ENCODE data around the gene NOP16.
A peak's percentile ranks its signal among the peaks of the same experiment; 100 is the strongest.

Gene NOP16

DNA sequence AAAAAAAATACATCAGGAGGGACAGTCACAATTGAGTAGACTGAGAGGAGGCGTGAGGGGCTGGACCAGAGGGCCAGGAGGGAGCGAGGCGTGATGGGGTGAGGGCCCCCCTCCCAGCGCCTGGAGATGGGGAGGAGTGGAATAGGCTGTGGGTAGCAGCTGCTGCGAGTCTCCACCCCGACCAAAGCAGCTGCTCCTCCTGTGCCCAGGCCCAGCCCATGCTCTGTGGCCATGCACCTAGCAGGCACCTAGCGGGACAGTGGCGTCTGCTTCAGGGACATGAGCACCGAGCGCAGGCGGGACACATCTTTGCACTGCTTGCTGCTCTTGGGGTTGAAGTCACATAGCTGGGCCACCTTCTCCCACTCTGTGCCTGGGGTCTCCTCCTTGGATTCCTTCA lies 4.1 kb upstream of the NOP16 start:
- no peak overlapping the region for H3K4me3 ChIP-seq (ENCODE audit: low read depth, low read length)
- TF ChIP-seq, protein P1, sequence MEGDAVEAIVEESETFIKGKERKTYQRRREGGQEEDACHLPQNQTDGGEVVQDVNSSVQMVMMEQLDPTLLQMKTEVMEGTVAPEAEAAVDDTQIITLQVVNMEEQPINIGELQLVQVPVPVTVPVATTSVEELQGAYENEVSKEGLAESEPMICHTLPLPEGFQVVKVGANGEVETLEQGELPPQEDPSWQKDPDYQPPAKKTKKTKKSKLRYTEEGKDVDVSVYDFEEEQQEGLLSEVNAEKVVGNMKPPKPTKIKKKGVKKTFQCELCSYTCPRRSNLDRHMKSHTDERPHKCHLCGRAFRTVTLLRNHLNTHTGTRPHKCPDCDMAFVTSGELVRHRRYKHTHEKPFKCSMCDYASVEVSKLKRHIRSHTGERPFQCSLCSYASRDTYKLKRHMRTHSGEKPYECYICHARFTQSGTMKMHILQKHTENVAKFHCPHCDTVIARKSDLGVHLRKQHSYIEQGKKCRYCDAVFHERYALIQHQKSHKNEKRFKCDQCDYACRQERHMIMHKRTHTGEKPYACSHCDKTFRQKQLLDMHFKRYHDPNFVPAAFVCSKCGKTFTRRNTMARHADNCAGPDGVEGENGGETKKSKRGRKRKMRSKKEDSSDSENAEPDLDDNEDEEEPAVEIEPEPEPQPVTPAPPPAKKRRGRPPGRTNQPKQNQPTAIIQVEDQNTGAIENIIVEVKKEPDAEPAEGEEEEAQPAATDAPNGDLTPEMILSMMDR (IDR thresholded peaks at IDR 0.05; ENCODE audit: borderline replicate concordance, insufficient read depth, low read depth, low read length), result no peak

DNA sequence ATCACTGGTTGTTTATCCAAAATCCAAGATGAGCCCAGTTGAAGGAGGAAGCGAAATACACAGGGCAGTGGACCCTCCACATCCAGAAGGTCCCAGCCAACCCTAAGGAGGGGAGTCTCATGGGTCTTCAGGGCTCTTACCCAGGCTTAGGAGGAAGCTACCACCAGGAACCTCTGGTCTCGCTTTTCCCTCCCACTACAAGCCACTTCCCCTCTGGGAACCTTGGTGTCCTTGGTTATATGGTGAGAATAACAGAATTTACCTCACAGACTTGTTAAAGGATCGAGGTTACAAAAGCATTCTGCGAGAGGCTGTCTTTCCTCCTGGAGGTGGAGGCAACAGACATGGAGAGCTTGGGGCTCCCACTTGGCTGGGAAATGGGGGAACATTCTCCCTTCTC lies 3.6 kb upstream of the NOP16 start:
- no peak overlapping the region for H3K4me3 ChIP-seq (ENCODE audit: low read depth, low read length)
- TF ChIP-seq, protein P1 (IDR thresholded peaks at IDR 0.05; ENCODE audit: borderline replicate concordance, insufficient read depth, low read depth, low read length), result no peak

DNA sequence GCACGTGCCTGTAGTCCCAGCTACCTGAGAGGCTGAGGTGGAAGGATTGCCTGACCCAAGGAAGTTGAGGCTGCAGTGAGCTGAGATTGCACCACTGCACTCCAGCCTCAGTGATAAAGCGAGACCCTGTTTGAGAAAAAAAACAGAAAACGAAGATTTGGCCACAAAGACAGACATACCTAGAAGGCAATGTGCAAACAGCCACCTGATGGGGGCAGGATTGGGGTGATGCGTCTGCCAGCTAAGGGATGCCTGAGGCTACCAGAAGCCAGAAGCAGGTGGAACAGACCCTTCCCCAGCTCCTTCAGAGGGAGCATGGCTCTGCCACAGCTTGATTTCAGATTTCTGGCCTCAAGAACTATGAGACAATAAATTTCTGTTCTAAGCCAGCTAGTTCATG lies 3.1 kb upstream of the NOP16 start:
- H3K4me3 ChIP-seq (ENCODE audit: low read depth, low read length), result no peak overlapping the region
- TF ChIP-seq, protein P1 (IDR thresholded peaks at IDR 0.05; ENCODE audit: borderline replicate concordance, insufficient read depth, low read depth, low read length), result no peak

DNA sequence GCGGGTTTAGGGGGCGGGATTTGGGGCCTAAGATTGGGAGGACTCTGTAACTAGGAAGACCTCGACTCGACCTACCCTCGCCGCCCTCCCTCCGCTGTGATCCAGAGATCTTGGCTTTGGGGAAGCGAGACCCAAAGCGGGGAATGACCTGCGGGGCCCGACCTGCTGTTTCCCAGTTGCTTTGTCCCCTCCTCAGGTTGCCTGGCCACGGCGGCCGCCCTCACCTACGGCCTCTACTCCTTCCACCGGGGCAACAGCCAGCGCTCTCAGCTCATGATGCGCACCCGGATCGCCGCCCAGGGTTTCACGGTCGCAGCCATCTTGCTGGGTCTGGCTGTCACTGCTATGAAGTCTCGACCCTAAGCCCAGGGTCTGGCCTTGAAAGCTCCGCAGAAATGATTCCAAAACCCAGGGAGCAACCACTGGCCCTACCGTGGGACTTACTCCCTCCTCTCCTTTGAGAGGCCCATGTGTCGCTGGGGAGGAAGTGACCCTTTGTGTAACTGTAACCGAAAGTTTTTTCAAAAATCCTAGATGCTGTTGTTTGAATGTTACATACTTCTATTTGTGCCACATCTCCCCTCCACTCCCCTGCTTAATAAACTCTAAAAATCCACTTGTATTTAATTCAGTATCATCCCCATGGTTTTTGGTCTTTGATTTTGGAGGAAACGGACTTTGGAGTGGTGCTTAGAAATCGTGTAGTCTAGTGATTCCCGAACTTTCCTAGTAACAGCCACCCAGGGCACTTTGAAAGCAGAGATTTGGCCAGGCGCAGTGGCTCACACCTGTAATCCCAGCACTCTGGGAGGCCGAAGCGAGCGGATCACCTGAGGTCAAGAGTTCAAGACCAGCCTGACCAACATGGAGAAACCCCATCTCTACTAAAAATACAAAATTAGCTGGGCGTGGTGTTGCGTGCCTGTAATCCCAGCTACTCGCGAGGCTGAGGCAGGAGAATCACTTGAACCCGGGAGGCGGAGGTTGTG lies 1.0 kb upstream of the NOP16 start:
- H3K4me3 ChIP-seq (ENCODE audit: low read depth, low read length), result peak overlapping the region; percentile 88
- TF ChIP-seq, protein P1 (IDR thresholded peaks at IDR 0.05; ENCODE audit: borderline replicate concordance, insufficient read depth, low read depth, low read length), result no peak

DNA sequence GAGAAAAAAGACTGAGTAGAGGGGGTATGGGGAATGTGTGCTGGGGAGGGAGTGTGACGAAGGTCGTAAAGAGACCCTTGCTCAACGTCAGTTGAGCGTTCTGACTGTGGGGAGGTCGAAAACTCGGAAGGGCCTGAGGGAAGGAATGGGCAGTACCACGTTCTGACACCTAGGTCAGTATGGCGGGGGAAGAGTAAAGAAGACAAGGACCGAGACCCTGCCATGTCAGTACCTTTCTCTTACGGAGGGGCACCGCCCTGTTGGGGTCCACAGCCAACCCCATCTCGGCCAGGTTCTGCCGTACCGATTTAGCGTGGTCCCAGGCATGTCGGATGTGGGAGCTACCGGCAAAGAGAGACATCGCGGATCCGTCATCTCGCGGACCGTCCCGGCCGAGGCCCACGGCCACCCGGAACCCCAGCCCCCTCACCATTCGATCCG lies 375 bp downstream of the NOP16 start:
- peak overlapping the region; percentile 88 for H3K4me3 ChIP-seq (ENCODE audit: low read depth, low read length)
- TF ChIP-seq, protein P1 (IDR thresholded peaks at IDR 0.05; ENCODE audit: borderline replicate concordance, insufficient read depth, low read depth, low read length), result no peak

DNA sequence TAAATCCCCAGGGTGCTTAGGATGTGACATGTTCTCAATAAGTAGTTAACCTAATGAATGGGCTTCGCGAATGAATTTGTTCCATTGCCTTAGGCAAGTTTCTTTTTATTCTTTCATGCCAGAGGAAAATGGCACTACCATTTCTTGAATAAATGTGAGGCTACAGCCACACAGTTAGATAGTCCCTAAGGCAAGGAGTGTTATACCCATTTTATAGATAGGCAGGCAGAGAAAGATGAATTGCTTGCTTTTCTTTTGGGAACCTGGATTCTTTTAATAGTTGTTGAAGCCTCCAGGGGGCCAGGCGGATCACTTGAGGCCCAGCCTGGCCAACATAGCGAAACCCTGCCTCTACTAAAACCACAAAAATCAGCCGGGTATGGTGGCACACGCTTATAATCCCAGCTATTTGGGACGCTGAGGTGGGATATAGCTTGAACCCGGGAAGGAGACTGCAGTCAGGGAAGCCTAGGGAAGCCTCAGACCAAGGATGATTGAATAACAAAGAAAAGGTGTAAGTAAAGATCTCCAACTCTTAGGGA lies 943 bp downstream of the NOP16 start:
- H3K4me3 ChIP-seq (ENCODE audit: low read depth, low read length), result peak overlapping the region; percentile 88
- TF ChIP-seq, protein P1 (IDR thresholded peaks at IDR 0.05; ENCODE audit: borderline replicate concordance, insufficient read depth, low read depth, low read length), result no peak
